HCT116 (cell line): ENCODE measurements around the gene MOB3B. TPM values are rescaled to one million over a fixed set of nuclear protein-coding genes. Genes with fewer than 3 reads are reported as not detected.

Experiments used
- ATAC-seq: fragments of 200-7000 bp; cut with Tn5 transposase; 2 replicates; pipeline ENCODE4 v1.9.1; 2020; ENCODE audit warnings: mild to moderate bottlenecking, moderate library complexity
- BruUV-seq: library from RNA; stranded (reverse); fragments of 400-500 nt; replicated peaks from 2 replicates; lab custom pipeline; 2021; lab: Mats Ljungman, UMichigan
- CTCF ChIA-PET: fragments of 300-600 bp; sonication (Branson Sonifier 250); formaldehyde crosslinking; loops from one replicate; lab custom pipeline; 2021; ENCODE audit warnings: antibody characterized with exemption; lab: Charles Lee
- POLR2A ChIA-PET: fragments of 300-600, 350-600 bp; sonication (Branson Sonifier 250); formaldehyde crosslinking; loops from one replicate; lab custom pipeline; 2021; ENCODE audit warnings: antibody characterized with exemption; lab: Charles Lee
- RAD21 ChIA-PET, 2 experiments: fragments of 300-600 bp; sonication (Branson Sonifier 250); formaldehyde crosslinking; loops; one replicate each; lab custom pipeline; 2023; ENCODE audit warnings: low total read pairs in 2 of 2; ENCODE audit not compliant: uncharacterized antibody in 2 of 2, unreplicated experiment in 2 of 2, low non-redundant PET in 1 of 2; lab: Charles Lee
- DNase-seq: peaks from one replicate; pipeline ENCODE4 v3.0.0-alpha.2; 2010; ENCODE audit warnings: low read depth, low spot score
- H2AFZ ChIP-seq: fragments of 200-600 bp; shearing (Covaris generic), sonication (generic); 2 replicates; pipeline ENCODE4 v1.6.1; 2017; ENCODE audit warnings: low read depth, mixed run types, mixed read lengths, antibody characterized with exemption, low read length; ENCODE audit not compliant: poor library complexity, severe bottlenecking
- H3K27ac ChIP-seq: 2 replicates; pipeline ENCODE4 v1.5.1; 2012; ENCODE audit warnings: low read depth, low read length
- H3K27me3 ChIP-seq: fragments of 200-600 bp; sonication (generic); 2 replicates; pipeline ENCODE4 v1.6.1; 2016; ENCODE audit warnings: mixed run types, low read length, mixed read lengths; ENCODE audit not compliant: insufficient read depth
- H3K36me3 ChIP-seq, 2 experiments: fragments of 200-500 bp in 1 of 2; fragments of 200-600 bp in 1 of 2; sonication (Bioruptor generic) in 1 of 2; sonication (generic) in 1 of 2; 2 replicates each; pipeline versions ENCODE4 v1.5.1 to v1.6.1; 2014 to 2016; ENCODE audit warnings: low read length in 2 of 2, inconsistent platforms in 1 of 2, mixed read lengths in 1 of 2, mixed run types in 1 of 2; ENCODE audit not compliant: insufficient read depth in 2 of 2, control insufficient read depth in 1 of 2
- H3K4me1 ChIP-seq, 2 experiments: fragments of 200-600 bp in 1 of 2; sonication (generic) in 1 of 2; 2 replicates each; pipeline versions ENCODE4 v1.5.1 to v1.6.1; 2012 to 2017; ENCODE audit warnings: low read length in 2 of 2, inconsistent platforms in 1 of 2, mild to moderate bottlenecking in 1 of 2, mixed read lengths in 1 of 2, mixed run types in 1 of 2, moderate library complexity in 1 of 2; ENCODE audit not compliant: insufficient read depth in 2 of 2, control insufficient read depth in 1 of 2
- H3K4me2 ChIP-seq: fragments of 200-600 bp; sonication (generic); 2 replicates; pipeline ENCODE4 v1.6.1; 2017; ENCODE audit warnings: mixed run types, low read length, mixed read lengths
- H3K4me3 ChIP-seq, 2 experiments: fragments of 200-600 bp in 1 of 2; sonication (generic) in 1 of 2; replicated peaks in 1 of 2; 2 replicates each; pipeline ENCODE4 v1.5.1; 2011 to 2016; ENCODE audit warnings: low read length in 2 of 2, control low read depth in 1 of 2, low read depth in 1 of 2, mild to moderate bottlenecking in 1 of 2, mixed read lengths in 1 of 2, mixed run types in 1 of 2
- H3K79me2 ChIP-seq: fragments of 200-600 bp; sonication (generic); 2 replicates; pipeline ENCODE4 v1.6.1; 2017; ENCODE audit warnings: mild to moderate bottlenecking, mixed run types, low read length, moderate library complexity, mixed read lengths; ENCODE audit not compliant: insufficient read depth
- H3K9ac ChIP-seq: fragments of 200-600 bp; sonication (generic); 2 replicates; pipeline ENCODE4 v1.6.1; 2016; ENCODE audit warnings: low read length, mixed read lengths
- H3K9me2 ChIP-seq: fragments of 200-600 bp; sonication (generic), shearing (Covaris generic); 2 replicates; pipeline ENCODE4 v1.6.1; 2017; ENCODE audit warnings: mixed run types, mild to moderate bottlenecking, moderate library complexity; ENCODE audit not compliant: insufficient read depth
- H3K9me3 ChIP-seq, 2 experiments: fragments of 200-500 bp in 1 of 2; fragments of 200-600 bp in 1 of 2; sonication (Bioruptor generic) in 1 of 2; sonication (generic) in 1 of 2; 2 replicates each; pipeline ENCODE4 v1.6.1; 2014 to 2017; ENCODE audit warnings: low read length in 2 of 2, mixed read lengths in 2 of 2, inconsistent platforms in 1 of 2, low read depth in 1 of 2, mild to moderate bottlenecking in 1 of 2, mixed run types in 1 of 2, moderate library complexity in 1 of 2; ENCODE audit not compliant: control insufficient read depth in 1 of 2, insufficient read depth in 1 of 2
- H4K20me1 ChIP-seq: fragments of 200-600 bp; sonication (generic), shearing (Covaris generic); 2 replicates; pipeline ENCODE4 v1.6.1; 2017; ENCODE audit warnings: mixed run types, mild to moderate bottlenecking, moderate library complexity; ENCODE audit not compliant: insufficient read depth
- CEBPB ChIP-seq: IDR thresholded peaks from 2 replicates; pipeline ENCODE4 v1.6.1; 2012; ENCODE audit warnings: low read depth
- EGR1 ChIP-seq: IDR thresholded peaks from 2 replicates; pipeline ENCODE4 v1.6.1; 2012; ENCODE audit warnings: low read depth
- EZH2 ChIP-seq: fragments of 200-600 bp; sonication (generic); IDR thresholded peaks from 2 replicates; pipeline ENCODE4 v1.6.1; 2017; ENCODE audit warnings: antibody characterized with exemption, mixed run types
- EZH2phosphoT487 ChIP-seq: fragments of 200-600 bp; IDR thresholded peaks from 2 replicates; pipeline ENCODE4 v1.6.1; 2018; ENCODE audit warnings: antibody characterized with exemption, borderline replicate concordance
- FOSL1 ChIP-seq: IDR thresholded peaks from 2 replicates; pipeline ENCODE4 v1.6.1; 2012; ENCODE audit warnings: low read depth
- POLR2AphosphoS5 ChIP-seq: IDR thresholded peaks from 2 replicates; pipeline ENCODE4 v1.6.1; 2011; ENCODE audit warnings: mild to moderate bottlenecking, low read depth, low read length, moderate library complexity
- RAD21 ChIP-seq: IDR thresholded peaks from 2 replicates; pipeline ENCODE4 v1.6.1; 2012; ENCODE audit warnings: low read depth, mild to moderate bottlenecking
- SIN3A ChIP-seq: IDR thresholded peaks from 2 replicates; pipeline ENCODE4 v1.6.1; 2012; ENCODE audit warnings: low read depth
- SP1 ChIP-seq: IDR thresholded peaks from 2 replicates; pipeline ENCODE4 v1.6.1; 2012; ENCODE audit warnings: low read depth
- SRF ChIP-seq: IDR thresholded peaks from 2 replicates; pipeline ENCODE4 v1.6.1; 2012; ENCODE audit warnings: low read depth
- TCF7L2 ChIP-seq: IDR thresholded peaks from 2 replicates; pipeline ENCODE4 v1.7.0; 2011; ENCODE audit warnings: borderline replicate concordance, inconsistent platforms; ENCODE audit not compliant: insufficient read depth, insufficient read length; ENCODE audit errors: extremely low read depth
- YY1 ChIP-seq: IDR thresholded peaks from 2 replicates; pipeline ENCODE4 v1.6.1; 2011; ENCODE audit warnings: low read length, low read depth, moderate library complexity, mild to moderate bottlenecking; ENCODE audit not compliant: insufficient replicate concordance; ENCODE audit errors: extremely low read depth
- ZNF274 ChIP-seq: fragments of 200-500 bp; sonication (Bioruptor generic); IDR thresholded peaks from 2 replicates; pipeline ENCODE4 v1.6.1; 2014; ENCODE audit warnings: mild to moderate bottlenecking, low read depth, low read length, inconsistent platforms
- intact Hi-C: fragments of 100-400 bp; cut with micrococcal nuclease; formaldehyde crosslinking; loops from 2 replicates; pipeline ENCODE4 v1.10.0; 2022
- total RNA-seq: library from RNA; stranded (reverse); gene quantifications from one replicate; pipeline ENCODE4 v1.2.1, GENCODE V29; 2021; ENCODE audit not compliant: unreplicated experiment
- TF ChIP-seq, protein P1 (sequence below): IDR thresholded peaks from 2 replicates; pipeline ENCODE4 v1.6.1; 2011; ENCODE audit warnings: mild to moderate bottlenecking, low read length, moderate library complexity; ENCODE audit not compliant: insufficient replicate concordance; ENCODE audit errors: extremely low read depth
- TF ChIP-seq, protein P2 (sequence below): IDR thresholded peaks from 2 replicates; pipeline ENCODE4 v1.6.1; 2012
- TF ChIP-seq, protein P3 (sequence below), 3 experiments: fragments of 200-600 bp in 1 of 3; sonication (generic) in 1 of 3; IDR thresholded peaks in 2 of 3; conservative IDR thresholded peaks in 1 of 3; 2 replicates each; pipeline ENCODE4 v1.5.1; 2012 to 2017; ENCODE audit warnings: low read depth in 2 of 3, low read length in 2 of 3, antibody characterized with exemption in 1 of 3, borderline replicate concordance in 1 of 3, control low read depth in 1 of 3, mild to moderate bottlenecking in 1 of 3, mixed read lengths in 1 of 3, mixed run types in 1 of 3, moderate library complexity in 1 of 3; ENCODE audit not compliant: insufficient read depth in 1 of 3
- TF ChIP-seq, protein P4 (sequence below): IDR thresholded peaks from 2 replicates; pipeline ENCODE4 v1.6.1; 2012

Gene MOB3B
- total RNA-seq, 1 experiment from 2014 or later = 1.2 TPM

DNA sequence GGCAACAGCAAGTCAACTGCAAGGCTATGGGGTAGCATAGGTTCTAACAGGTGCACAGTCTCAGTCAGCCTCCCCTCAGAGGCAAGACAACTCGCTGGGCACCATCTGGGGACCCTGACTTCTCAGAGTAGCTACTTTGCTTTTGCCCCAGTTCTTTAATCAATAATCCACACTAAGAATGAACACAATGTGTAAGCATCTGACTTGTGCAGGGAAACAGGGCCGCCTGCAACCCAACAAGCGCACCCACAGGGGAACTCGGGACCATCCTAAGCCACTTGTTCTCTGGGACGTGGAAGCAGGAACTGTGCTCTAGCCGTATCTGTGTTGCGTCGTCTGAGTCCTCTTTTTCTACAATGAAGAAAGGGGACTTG is 1.9 kb downstream of the MOB3B start:
- intact Hi-C loops = no loop called here

More for the DNA sequence above, 1.9 kb downstream of the MOB3B start:
- Histone ChIP-seq H3K4me3 (no peak overlapping the region), H2AFZ (no peak overlapping the region), H4K20me1 (no peaks in the 10 kb centered on the region), H3K4me2 (no peak overlapping the region; the same call in 1 of the 2 replicates), H3K27me3 (no peaks in the 10 kb centered on the region; the same call in 1 of the 2 replicates), H3K27ac (no peak overlapping the region), H3K36me3 (no peaks in the 10 kb centered on the region), H3K4me1 (peaks cover 0 to 16% of the 10 kb centered on the region in 2 experiments; a peak in 1 of 4 replicates), H3K9me3 (no peaks in the 10 kb centered on the region), H3K9ac (no peak overlapping the region), H3K9me2 (no peaks in the 10 kb centered on the region), H3K79me2 (no peaks in the 10 kb centered on the region)
- CTCF ChIA-PET = interaction anchor here (0.9 to 1.7 kb wide), 2 partner anchors 14 to 194 kb away, joined by 3 to 7 read pairs; no protein-coding TSS in a partner anchor
- no peak for DNase-seq
- POLR2A ChIA-PET = no interaction called here
- ATAC-seq = no peak
- RAD21 ChIA-PET = no interaction called here
- no TSS peak for BruUV-seq
- TF ChIP-seq EZH2 (no peak), CEBPB (no peak), YY1 (no peak), ZNF274 (no peak), EGR1 (no peak), FOSL1 (no peak), EZH2phosphoT487 (no peak), SIN3A (no peak), SRF (no peak), POLR2AphosphoS5 (no peak), RAD21 (no peak), SP1 (no peak), TCF7L2 (no peak)
- TF ChIP-seq, protein P1, sequence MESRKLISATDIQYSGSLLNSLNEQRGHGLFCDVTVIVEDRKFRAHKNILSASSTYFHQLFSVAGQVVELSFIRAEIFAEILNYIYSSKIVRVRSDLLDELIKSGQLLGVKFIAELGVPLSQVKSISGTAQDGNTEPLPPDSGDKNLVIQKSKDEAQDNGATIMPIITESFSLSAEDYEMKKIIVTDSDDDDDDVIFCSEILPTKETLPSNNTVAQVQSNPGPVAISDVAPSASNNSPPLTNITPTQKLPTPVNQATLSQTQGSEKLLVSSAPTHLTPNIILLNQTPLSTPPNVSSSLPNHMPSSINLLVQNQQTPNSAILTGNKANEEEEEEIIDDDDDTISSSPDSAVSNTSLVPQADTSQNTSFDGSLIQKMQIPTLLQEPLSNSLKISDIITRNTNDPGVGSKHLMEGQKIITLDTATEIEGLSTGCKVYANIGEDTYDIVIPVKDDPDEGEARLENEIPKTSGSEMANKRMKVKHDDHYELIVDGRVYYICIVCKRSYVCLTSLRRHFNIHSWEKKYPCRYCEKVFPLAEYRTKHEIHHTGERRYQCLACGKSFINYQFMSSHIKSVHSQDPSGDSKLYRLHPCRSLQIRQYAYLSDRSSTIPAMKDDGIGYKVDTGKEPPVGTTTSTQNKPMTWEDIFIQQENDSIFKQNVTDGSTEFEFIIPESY = no peak
- TF ChIP-seq, protein P2, sequence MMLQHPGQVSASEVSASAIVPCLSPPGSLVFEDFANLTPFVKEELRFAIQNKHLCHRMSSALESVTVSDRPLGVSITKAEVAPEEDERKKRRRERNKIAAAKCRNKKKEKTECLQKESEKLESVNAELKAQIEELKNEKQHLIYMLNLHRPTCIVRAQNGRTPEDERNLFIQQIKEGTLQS = no peak
- TF ChIP-seq, protein P3, sequence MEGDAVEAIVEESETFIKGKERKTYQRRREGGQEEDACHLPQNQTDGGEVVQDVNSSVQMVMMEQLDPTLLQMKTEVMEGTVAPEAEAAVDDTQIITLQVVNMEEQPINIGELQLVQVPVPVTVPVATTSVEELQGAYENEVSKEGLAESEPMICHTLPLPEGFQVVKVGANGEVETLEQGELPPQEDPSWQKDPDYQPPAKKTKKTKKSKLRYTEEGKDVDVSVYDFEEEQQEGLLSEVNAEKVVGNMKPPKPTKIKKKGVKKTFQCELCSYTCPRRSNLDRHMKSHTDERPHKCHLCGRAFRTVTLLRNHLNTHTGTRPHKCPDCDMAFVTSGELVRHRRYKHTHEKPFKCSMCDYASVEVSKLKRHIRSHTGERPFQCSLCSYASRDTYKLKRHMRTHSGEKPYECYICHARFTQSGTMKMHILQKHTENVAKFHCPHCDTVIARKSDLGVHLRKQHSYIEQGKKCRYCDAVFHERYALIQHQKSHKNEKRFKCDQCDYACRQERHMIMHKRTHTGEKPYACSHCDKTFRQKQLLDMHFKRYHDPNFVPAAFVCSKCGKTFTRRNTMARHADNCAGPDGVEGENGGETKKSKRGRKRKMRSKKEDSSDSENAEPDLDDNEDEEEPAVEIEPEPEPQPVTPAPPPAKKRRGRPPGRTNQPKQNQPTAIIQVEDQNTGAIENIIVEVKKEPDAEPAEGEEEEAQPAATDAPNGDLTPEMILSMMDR (IDR thresholded peaks at IDR 0.05 in 2 of 3, conservative IDR thresholded peaks at IDR 0.05 in 1 of 3; ENCODE audit: borderline replicate concordance in 1 of 3, insufficient read depth in 1 of 3, low read depth in 2 of 3, low read length in 2 of 3) = no peak
- TF ChIP-seq, protein P4, sequence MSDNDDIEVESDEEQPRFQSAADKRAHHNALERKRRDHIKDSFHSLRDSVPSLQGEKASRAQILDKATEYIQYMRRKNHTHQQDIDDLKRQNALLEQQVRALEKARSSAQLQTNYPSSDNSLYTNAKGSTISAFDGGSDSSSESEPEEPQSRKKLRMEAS = no peak
- TF ChIP-seq, all 23 proteins: peak for 0
